Trophoblast cell (in vitro differentiated cells and primary cell): Measurements from ENCODE around the gene ADCY2.
A peak's percentile ranks its signal among the peaks of the same experiment; 100 is the strongest.

Source experiments
- DNase-seq, 2 donors: peaks; one replicate each; pipeline ENCODE4 v3.0.0-alpha.2; 2016
- H2AFZ ChIP-seq: 2 replicates; pipeline ENCODE4 v1.6.1; 2013; ENCODE audit warnings: low read length, moderate library complexity, mild to moderate bottlenecking; ENCODE audit not compliant: insufficient read depth, poor library complexity
- H2AK5ac ChIP-seq: 2 replicates; pipeline ENCODE4 v1.6.1; 2013; ENCODE audit warnings: mild to moderate bottlenecking, low read length
- H2BK120ac ChIP-seq: 2 replicates; pipeline ENCODE4 v1.6.1; 2013; ENCODE audit warnings: low read length, mild to moderate bottlenecking, moderate library complexity; ENCODE audit not compliant: insufficient read depth, poor library complexity
- H2BK12ac ChIP-seq: 2 replicates; pipeline ENCODE4 v1.6.1; 2013; ENCODE audit warnings: mild to moderate bottlenecking, low read length, moderate library complexity
- H2BK5ac ChIP-seq: 2 replicates; pipeline ENCODE4 v1.6.1; 2013; ENCODE audit warnings: low read length, low read depth, moderate library complexity, mild to moderate bottlenecking; ENCODE audit not compliant: poor library complexity
- H3K14ac ChIP-seq: 2 replicates; pipeline ENCODE4 v1.6.1; 2013; ENCODE audit warnings: mild to moderate bottlenecking, low read length
- H3K18ac ChIP-seq: 2 replicates; pipeline ENCODE4 v1.6.1; 2013; ENCODE audit warnings: mild to moderate bottlenecking, low read length
- H3K23ac ChIP-seq: 2 replicates; pipeline ENCODE4 v1.6.1; 2013; ENCODE audit warnings: low read length
- H3K27ac ChIP-seq: 2 replicates; pipeline ENCODE4 v1.5.1; 2013; ENCODE audit warnings: low read depth, mild to moderate bottlenecking, inconsistent platforms, low read length, moderate library complexity
- H3K27me3 ChIP-seq: 2 replicates; pipeline ENCODE4 v1.6.1; 2013; ENCODE audit warnings: inconsistent platforms, mild to moderate bottlenecking, low read length, moderate library complexity; ENCODE audit not compliant: insufficient read depth
- H3K36me3 ChIP-seq, 2 experiments: 1 replicate in 1 of 2; 2 replicates in 1 of 2; pipeline ENCODE4 v1.6.1; 2013; ENCODE audit warnings: low read length in 2 of 2, mild to moderate bottlenecking in 2 of 2, moderate library complexity in 1 of 2; ENCODE audit not compliant: insufficient read depth in 2 of 2, control insufficient read depth in 1 of 2
- H3K4ac ChIP-seq: 2 replicates; pipeline ENCODE4 v1.6.1; 2013; ENCODE audit warnings: low read depth, mild to moderate bottlenecking, low read length, moderate library complexity
- H3K4me1 ChIP-seq, 2 experiments: 1 replicate in 1 of 2; 2 replicates in 1 of 2; pipeline ENCODE4 v1.6.1; 2013; ENCODE audit warnings: low read length in 2 of 2, mild to moderate bottlenecking in 2 of 2, moderate library complexity in 1 of 2; ENCODE audit not compliant: insufficient read depth in 2 of 2, control insufficient read depth in 1 of 2
- H3K4me2 ChIP-seq: 2 replicates; pipeline ENCODE4 v1.6.1; 2013; ENCODE audit warnings: inconsistent platforms, mild to moderate bottlenecking, low read length, moderate library complexity
- H3K4me3 ChIP-seq: 2 replicates; pipeline ENCODE4 v1.5.1; 2013; ENCODE audit warnings: mild to moderate bottlenecking, low read depth, low read length, inconsistent platforms
- H3K79me1 ChIP-seq: one replicate; pipeline ENCODE4 v1.6.1; 2013; ENCODE audit warnings: low read length
- H3K79me2 ChIP-seq: 2 replicates; pipeline ENCODE4 v1.6.1; 2013; ENCODE audit warnings: low read length, mild to moderate bottlenecking; ENCODE audit not compliant: control insufficient read depth, insufficient read depth, poor library complexity
- H3K9ac ChIP-seq: 2 replicates; pipeline ENCODE4 v1.6.1; 2013; ENCODE audit warnings: mild to moderate bottlenecking, low read length
- H3K9me3 ChIP-seq: 2 replicates; pipeline ENCODE4 v1.6.1; 2013; ENCODE audit warnings: low read depth, mild to moderate bottlenecking, control low read depth, inconsistent platforms, low read length; ENCODE audit not compliant: insufficient read depth
- H4K12ac ChIP-seq: 2 replicates; pipeline ENCODE4 v1.6.1; 2013; ENCODE audit warnings: low read depth, mild to moderate bottlenecking, low read length, moderate library complexity
- H4K8ac ChIP-seq: 2 replicates; pipeline ENCODE4 v1.6.1; 2013; ENCODE audit warnings: low read depth, mild to moderate bottlenecking, low read length, moderate library complexity
- H4K91ac ChIP-seq: one replicate; pipeline ENCODE4 v1.6.1; 2013; ENCODE audit warnings: low read depth, mild to moderate bottlenecking, low read length, moderate library complexity
- WGBS: extraction: QIAGEN DNeasy Blood & Tissue Kit; methylation state at CpG from one replicate; pipeline ENCODE4 v1.1.7; 2013; ENCODE audit warnings: missing lambda C conversion rate; ENCODE audit not compliant: insufficient read length, insufficient coverage; ENCODE audit errors: extremely low coverage; 5-methylcytosine and 5-hydroxymethylcytosine counted together

The ADCY2 gene

GRCh38 chr5:7426284-7426683, 30.3 kb downstream of the ADCY2 start:
- Histone ChIP-seq H3K18ac (no peak overlapping the region), H3K79me2 (no peaks in the 10 kb centered on the region), H2BK12ac (no peak overlapping the region), H2BK120ac (no peak overlapping the region), H2BK5ac (no peak overlapping the region), H2AK5ac (no peak overlapping the region), H4K12ac (no peak overlapping the region), H4K8ac (no peak overlapping the region), H3K14ac (no peak overlapping the region), H4K91ac (no peak overlapping the region), H3K79me1 (no peaks in the 10 kb centered on the region), H3K4me1 (peaks cover 0 to 5% of the 10 kb centered on the region in 2 experiments), H3K9ac (no peak overlapping the region), H3K4me3 (no peak overlapping the region), H3K27ac (no peak overlapping the region), H3K4ac (no peak overlapping the region), H3K9me3 (no peaks in the 10 kb centered on the region), H3K36me3 (no peaks in the 10 kb centered on the region), H3K4me2 (no peak overlapping the region), H2AFZ (no peak overlapping the region), H3K23ac (no peak overlapping the region), H3K27me3 (no peaks in the 10 kb centered on the region)
- WGBS: no CpG with 5 or more reads among the region's 4 CpGs
- no peak for DNase-seq

DNA sequence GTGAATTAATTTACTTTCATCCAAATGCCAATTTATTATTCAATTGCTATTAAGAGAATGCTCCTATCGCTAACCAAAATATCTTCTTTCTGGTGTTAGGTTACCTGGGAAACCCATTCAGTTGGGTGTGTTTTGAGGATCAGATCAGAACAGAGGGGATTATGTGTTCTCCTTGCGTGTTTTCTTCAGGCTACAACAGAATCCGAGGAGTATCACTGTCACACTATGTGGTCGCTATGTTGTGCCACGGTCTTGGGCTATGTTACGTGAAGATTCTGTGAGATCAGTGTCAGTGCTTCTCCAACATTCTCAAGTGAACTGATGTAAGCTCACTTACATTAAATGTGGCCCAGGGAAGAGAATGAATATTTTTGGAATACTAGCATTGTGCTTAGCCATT, 39.0 kb downstream of the ADCY2 start:
- H3K9me3 ChIP-seq: peaks cover 2% of the 10 kb centered on the region
- no peak overlapping the region for H3K9ac ChIP-seq
- no peak overlapping the region for H2AFZ ChIP-seq
- no peak overlapping the region for H3K4me2 ChIP-seq
- no peak overlapping the region for H3K4me3 ChIP-seq
- no peak overlapping the region for H2BK12ac ChIP-seq
- H3K14ac ChIP-seq: no peak overlapping the region
- no peak overlapping the region for H2AK5ac ChIP-seq
- H4K91ac ChIP-seq: no peak overlapping the region
- no peaks in the 10 kb centered on the region for H3K79me1 ChIP-seq
- H4K8ac ChIP-seq: no peak overlapping the region
- H3K4me1 ChIP-seq: no peaks in the 10 kb centered on the region
- no peak for DNase-seq
- H3K18ac ChIP-seq: no peak overlapping the region
- H3K27ac ChIP-seq: no peak overlapping the region
- no peak overlapping the region for H2BK120ac ChIP-seq
- no peak overlapping the region for H3K4ac ChIP-seq
- H3K27me3 ChIP-seq: no peaks in the 10 kb centered on the region
- H4K12ac ChIP-seq: no peak overlapping the region
- H3K23ac ChIP-seq: no peak overlapping the region
- no peaks in the 10 kb centered on the region for H3K79me2 ChIP-seq
- WGBS: no CpG with 5 or more reads among the region's 6 CpGs
- H2BK5ac ChIP-seq: no peak overlapping the region
- no peaks in the 10 kb centered on the region for H3K36me3 ChIP-seq

GRCh38 chr5:7435503-7435902, 39.6 kb downstream of the ADCY2 start:
- no peaks in the 10 kb centered on the region for H3K36me3 ChIP-seq
- no CpG with 5 or more reads among the region's 3 CpGs for WGBS
- no peaks in the 10 kb centered on the region for H3K79me2 ChIP-seq
- no peaks in the 10 kb centered on the region for H3K4me1 ChIP-seq
- peaks cover 2% of the 10 kb centered on the region for H3K9me3 ChIP-seq
- H3K4me3 ChIP-seq: no peak overlapping the region
- H3K4me2 ChIP-seq: no peak overlapping the region
- H2AFZ ChIP-seq: no peak overlapping the region
- no peak overlapping the region for H4K91ac ChIP-seq
- H3K79me1 ChIP-seq: no peaks in the 10 kb centered on the region
- H3K23ac ChIP-seq: no peak overlapping the region
- no peak overlapping the region for H3K14ac ChIP-seq
- H3K9ac ChIP-seq: no peak overlapping the region
- no peak overlapping the region for H2AK5ac ChIP-seq
- no peak for DNase-seq
- H3K4ac ChIP-seq: no peak overlapping the region
- H2BK5ac ChIP-seq: no peak overlapping the region
- no peak overlapping the region for H3K27ac ChIP-seq
- H4K12ac ChIP-seq: no peak overlapping the region
- H3K27me3 ChIP-seq: no peaks in the 10 kb centered on the region
- H3K18ac ChIP-seq: no peak overlapping the region
- no peak overlapping the region for H2BK120ac ChIP-seq
- no peak overlapping the region for H4K8ac ChIP-seq
- no peak overlapping the region for H2BK12ac ChIP-seq

DNA sequence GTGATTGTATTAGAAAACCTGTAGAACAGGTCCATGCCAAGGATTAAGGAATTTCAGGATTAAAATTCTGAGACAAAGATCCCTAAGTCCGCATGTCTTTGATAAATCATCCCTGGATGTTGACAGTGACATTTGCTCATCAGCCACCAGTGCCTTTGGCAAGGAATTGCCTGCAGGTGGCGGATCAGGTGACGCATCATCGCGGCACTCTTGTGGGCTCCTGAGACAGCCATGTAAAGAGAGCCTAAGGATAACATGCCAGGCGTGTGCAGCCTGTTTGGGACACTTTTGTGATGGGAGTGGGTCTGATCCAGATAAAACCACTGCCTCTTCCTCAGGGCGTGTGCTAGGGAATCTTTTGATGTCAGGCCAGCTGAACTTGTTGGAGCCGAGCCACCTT, 40.6 kb downstream of the ADCY2 start:
- Histone ChIP-seq H4K12ac (no peak overlapping the region), H3K18ac (no peak overlapping the region), H2BK12ac (no peak overlapping the region), H2BK5ac (no peak overlapping the region), H2AK5ac (no peak overlapping the region), H3K4me3 (no peak overlapping the region), H3K23ac (no peak overlapping the region), H3K14ac (no peak overlapping the region), H3K36me3 (no peaks in the 10 kb centered on the region), H4K91ac (no peak overlapping the region), H2BK120ac (no peak overlapping the region), H3K79me1 (no peaks in the 10 kb centered on the region), H3K4ac (no peak overlapping the region), H3K4me2 (no peak overlapping the region), H3K27me3 (no peaks in the 10 kb centered on the region), H4K8ac (no peak overlapping the region), H3K4me1 (no peaks in the 10 kb centered on the region), H3K27ac (no peak overlapping the region), H3K79me2 (no peaks in the 10 kb centered on the region), H2AFZ (no peak overlapping the region), H3K9ac (no peak overlapping the region), H3K9me3 (peaks cover 4% of the 10 kb centered on the region)
- no CpG with 5 or more reads among the region's 8 CpGs for WGBS
- DNase-seq: peak; percentile 90 to 94
